Activated effector memory CD4-positive, alpha-beta T cell treated with anti-CD3 and anti-CD28 coated beads, Interleukin-2, amount 50 U/mL, for 16 hours (primary cell): ENCODE data around the gene ADAP1.

Experiments
- DNase-seq: peaks from one replicate; pipeline ENCODE4 v3.0.0-alpha.2; 2020

Gene ADAP1

GRCh38 chr7:906776-907157 lies 47.7 kb downstream of the ADAP1 start:
- DNase-seq, result no peak

GRCh38 chr7:904847-905246 lies 49.6 kb downstream of the ADAP1 start:
- DNase-seq, result no peak

- DNase-seq, result no peak
Observed at GRCh38 chr7:903921-904755, 50.3 kb downstream of the ADAP1 start.

GRCh38 chr7:902996-903395 lies 51.5 kb downstream of the ADAP1 start:
- DNase-seq, result no peak

- DNase-seq, result peak; percentile 77
Observed at GRCh38 chr7:901388-902154, 52.9 kb downstream of the ADAP1 start.

- no peak for DNase-seq
Observed at GRCh38 chr7:901041-901387, 53.5 kb downstream of the ADAP1 start.

GRCh38 chr7:900331-901040 lies 54.0 kb downstream of the ADAP1 start:
- no peak for DNase-seq

- no peak for DNase-seq
Observed at GRCh38 chr7:899806-900205, 54.7 kb downstream of the ADAP1 start.

GRCh38 chr7:898855-899681 lies 55.4 kb downstream of the ADAP1 start:
- DNase-seq, result no peak

- no peak for DNase-seq
Observed at GRCh38 chr7:898460-898854, 56.0 kb downstream of the ADAP1 start.

- no peak for DNase-seq
Observed at GRCh38 chr7:897771-898376, 56.6 kb downstream of the ADAP1 start.

GRCh38 chr7:897086-897485 lies 57.4 kb downstream of the ADAP1 start:
- no peak for DNase-seq

GRCh38 chr7:896346-897075 lies 58.0 kb downstream of the ADAP1 start:
- no peak for DNase-seq

- DNase-seq, result no peak
Observed at GRCh38 chr7:895451-896052, 58.9 kb downstream of the ADAP1 start.

- DNase-seq, result no peak
Observed at GRCh38 chr7:894927-895450, 59.5 kb downstream of the ADAP1 start.

- DNase-seq, result no peak
Observed at GRCh38 chr7:894164-894867, 60.2 kb downstream of the ADAP1 start.

- no peak for DNase-seq
Observed at GRCh38 chr7:893686-894085, 60.8 kb downstream of the ADAP1 start.

- no peak for DNase-seq
Observed at GRCh38 chr7:892648-893593, 61.6 kb downstream of the ADAP1 start.

GRCh38 chr7:891805-892204 lies 62.7 kb downstream of the ADAP1 start:
- DNase-seq, result no peak
